Nephron (organoid): Measurements from ENCODE around the gene ZCCHC7.

Experiments
- H3K27ac Mint-ChIP-seq, 3 experiments: 2 replicates each; pipeline ENCODE4 v1.8.0; 2020; ENCODE audit warnings: mixed read lengths in 3 of 3, mild to moderate bottlenecking in 2 of 3, moderate library complexity in 1 of 3
- H3K27me3 Mint-ChIP-seq: 2 replicates; pipeline ENCODE4 v1.8.0; 2021; ENCODE audit warnings: low read depth, mild to moderate bottlenecking, moderate library complexity, mixed read lengths
- H3K36me3 Mint-ChIP-seq: 2 replicates; pipeline ENCODE4 v1.8.0; 2020; ENCODE audit warnings: low read depth, mixed read lengths
- H3K4me1 Mint-ChIP-seq: 2 replicates; pipeline ENCODE4 v1.8.0; 2020; ENCODE audit warnings: mixed read lengths
- H3K4me3 Mint-ChIP-seq, 3 experiments: 2 replicates each; pipeline ENCODE4 v1.8.0; 2020; ENCODE audit warnings: mild to moderate bottlenecking in 3 of 3, mixed read lengths in 3 of 3, moderate library complexity in 2 of 3
- H3K9me3 Mint-ChIP-seq: 2 replicates; pipeline ENCODE4 v1.8.0; 2020; ENCODE audit warnings: mixed read lengths
- TF ChIP-seq, protein P1 (sequence below), 3 experiments: fragments of 200-600 bp; sonication (generic); IDR thresholded peaks; one replicate each; pipeline ENCODE4 v1.5.0; 2021; ENCODE audit warnings: antibody characterized with exemption in 3 of 3; ENCODE audit not compliant: unreplicated experiment in 3 of 3

Gene ZCCHC7

DNA sequence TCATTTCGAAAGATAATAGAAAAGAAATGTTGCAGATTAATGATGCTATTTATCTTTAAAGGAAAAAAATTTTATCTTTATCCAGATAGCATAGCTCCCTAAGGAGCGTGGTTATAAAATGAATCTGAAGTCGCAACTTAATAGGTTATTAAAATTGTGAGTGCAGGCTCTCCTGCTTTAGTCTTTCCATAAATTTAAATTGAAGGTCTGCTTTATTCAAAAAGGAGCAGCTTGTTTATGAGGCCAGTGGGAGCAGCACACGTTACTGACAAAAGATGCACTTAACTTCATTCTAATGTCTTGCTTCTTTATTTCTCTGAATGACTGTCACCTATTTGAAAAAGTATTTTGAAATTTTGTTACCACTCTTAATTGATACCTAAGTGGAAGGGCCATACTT, 95.0 kb downstream of the ZCCHC7 start:
- TF ChIP-seq, protein P1, sequence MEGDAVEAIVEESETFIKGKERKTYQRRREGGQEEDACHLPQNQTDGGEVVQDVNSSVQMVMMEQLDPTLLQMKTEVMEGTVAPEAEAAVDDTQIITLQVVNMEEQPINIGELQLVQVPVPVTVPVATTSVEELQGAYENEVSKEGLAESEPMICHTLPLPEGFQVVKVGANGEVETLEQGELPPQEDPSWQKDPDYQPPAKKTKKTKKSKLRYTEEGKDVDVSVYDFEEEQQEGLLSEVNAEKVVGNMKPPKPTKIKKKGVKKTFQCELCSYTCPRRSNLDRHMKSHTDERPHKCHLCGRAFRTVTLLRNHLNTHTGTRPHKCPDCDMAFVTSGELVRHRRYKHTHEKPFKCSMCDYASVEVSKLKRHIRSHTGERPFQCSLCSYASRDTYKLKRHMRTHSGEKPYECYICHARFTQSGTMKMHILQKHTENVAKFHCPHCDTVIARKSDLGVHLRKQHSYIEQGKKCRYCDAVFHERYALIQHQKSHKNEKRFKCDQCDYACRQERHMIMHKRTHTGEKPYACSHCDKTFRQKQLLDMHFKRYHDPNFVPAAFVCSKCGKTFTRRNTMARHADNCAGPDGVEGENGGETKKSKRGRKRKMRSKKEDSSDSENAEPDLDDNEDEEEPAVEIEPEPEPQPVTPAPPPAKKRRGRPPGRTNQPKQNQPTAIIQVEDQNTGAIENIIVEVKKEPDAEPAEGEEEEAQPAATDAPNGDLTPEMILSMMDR (IDR thresholded peaks at IDR 0.05; ENCODE audit: unreplicated experiment in 3 of 3), result no peak
- H3K27me3 Mint-ChIP-seq, result no peaks in the 10 kb centered on the region
- no peak overlapping the region for H3K4me3 Mint-ChIP-seq
- no peaks in the 10 kb centered on the region for H3K36me3 Mint-ChIP-seq
- H3K4me1 Mint-ChIP-seq, result peaks cover 8% of the 10 kb centered on the region
- no peak overlapping the region for H3K27ac Mint-ChIP-seq
- no peaks in the 10 kb centered on the region for H3K9me3 Mint-ChIP-seq

DNA sequence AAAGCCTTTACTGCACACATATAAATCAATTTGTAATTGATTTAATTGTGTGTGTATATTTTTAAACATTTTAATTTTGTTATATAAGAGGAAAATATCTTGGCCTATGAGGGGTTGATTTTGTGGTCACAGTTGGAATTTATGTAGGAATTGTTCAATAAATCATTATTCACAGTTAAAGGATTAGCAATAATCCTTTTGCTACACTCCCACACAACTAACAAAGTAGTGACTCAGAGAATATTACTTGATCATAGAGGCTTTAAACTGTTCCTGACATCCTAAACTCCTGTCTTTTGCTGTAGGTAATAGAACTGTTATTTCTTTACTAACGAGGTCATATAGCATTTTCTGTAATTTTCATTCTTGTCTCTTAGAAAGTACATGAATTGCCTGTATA, 95.5 kb downstream of the ZCCHC7 start:
- Mint-ChIP-seq H3K36me3 (no peaks in the 10 kb centered on the region), H3K4me3 (no peak overlapping the region), H3K9me3 (no peaks in the 10 kb centered on the region), H3K27ac (peak overlapping the region in 1 of 3 experiments; percentile 5), H3K27me3 (no peaks in the 10 kb centered on the region), H3K4me1 (peaks cover 8% of the 10 kb centered on the region)
- TF ChIP-seq, protein P1 (IDR thresholded peaks at IDR 0.05; ENCODE audit: unreplicated experiment in 3 of 3), result no peak

DNA sequence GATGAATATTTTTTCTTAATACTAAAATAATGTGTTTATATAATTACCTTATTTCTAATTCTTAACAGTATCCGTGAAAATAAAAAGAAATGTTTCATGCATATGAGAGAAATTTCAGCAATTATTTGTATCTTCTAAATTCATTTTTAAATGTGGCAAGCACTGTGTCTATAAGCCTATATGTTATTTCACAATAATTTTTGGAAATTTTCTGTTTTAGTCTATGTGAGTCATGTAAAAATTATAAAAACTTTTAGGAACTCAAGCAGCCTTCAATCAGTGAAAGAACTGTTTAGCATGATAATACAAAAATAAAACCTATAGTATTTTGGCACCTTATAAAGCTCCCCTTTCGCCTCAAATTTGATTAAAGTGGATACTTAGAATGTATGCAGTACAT, 96.8 kb downstream of the ZCCHC7 start:
- Mint-ChIP-seq H3K4me3 (no peak overlapping the region), H3K27me3 (no peaks in the 10 kb centered on the region)

DNA sequence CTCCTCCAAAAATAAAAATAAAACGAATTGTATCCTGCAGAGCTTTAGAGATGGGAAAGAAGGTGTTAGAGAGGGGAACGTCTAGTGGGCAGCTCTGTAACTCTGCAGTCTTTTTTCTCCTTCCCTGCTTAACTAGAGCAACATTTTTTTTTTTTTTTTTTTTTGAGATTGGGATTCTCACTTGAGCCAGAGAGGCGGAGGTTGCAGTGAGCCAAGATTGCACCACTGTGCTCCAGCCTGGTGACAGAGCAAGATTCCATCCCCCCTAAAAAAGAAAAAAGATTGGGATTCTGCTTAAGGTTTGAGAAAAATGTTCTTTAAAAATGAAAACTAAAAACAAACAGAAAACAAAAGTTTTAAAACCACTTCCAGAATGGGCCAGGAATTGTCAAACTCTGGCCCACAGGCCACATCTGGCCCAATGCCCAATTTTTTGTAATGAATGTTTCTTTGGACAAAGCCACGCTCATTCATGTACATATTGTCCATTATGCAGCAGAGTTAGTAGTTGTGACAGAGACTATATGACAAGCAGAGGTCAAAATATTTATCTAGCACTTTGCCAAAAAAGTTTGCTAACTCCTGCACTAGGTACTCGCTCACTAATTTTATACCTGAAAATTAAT, 98.5 kb downstream of the ZCCHC7 start:
- Mint-ChIP-seq H3K4me1 (peaks cover 8% of the 10 kb centered on the region), H3K27ac (no peak overlapping the region), H3K27me3 (no peaks in the 10 kb centered on the region), H3K4me3 (no peak overlapping the region), H3K36me3 (no peaks in the 10 kb centered on the region), H3K9me3 (no peaks in the 10 kb centered on the region)
- TF ChIP-seq, protein P1 (IDR thresholded peaks at IDR 0.05; ENCODE audit: unreplicated experiment in 3 of 3), result no peak

More for the DNA sequence above, 96.8 kb downstream of the ZCCHC7 start:
- Mint-ChIP-seq H3K4me1 (peaks cover 8% of the 10 kb centered on the region), H3K27ac (no peak overlapping the region), H3K36me3 (no peaks in the 10 kb centered on the region), H3K9me3 (no peaks in the 10 kb centered on the region)
- TF ChIP-seq, protein P1 (IDR thresholded peaks at IDR 0.05; ENCODE audit: unreplicated experiment in 3 of 3), result no peak

DNA sequence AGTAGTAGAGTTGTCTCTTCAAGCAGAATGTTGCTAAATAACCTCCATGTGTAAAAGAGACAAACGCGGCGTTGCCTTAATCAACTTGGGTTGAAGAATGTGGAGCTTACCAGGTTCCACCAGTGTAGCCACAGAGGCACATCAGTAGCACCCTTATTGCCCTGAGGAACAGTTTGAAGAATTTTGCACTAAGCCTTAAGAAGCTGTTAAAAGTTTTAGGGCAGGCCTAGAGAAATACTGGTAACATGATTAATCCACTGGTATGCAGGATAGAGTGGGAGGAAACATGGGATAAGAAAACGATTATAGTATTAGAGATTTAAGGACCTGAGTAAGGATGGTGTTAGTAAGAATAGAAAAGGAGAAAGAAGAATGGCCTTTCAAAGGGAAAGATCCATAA, 100.6 kb downstream of the ZCCHC7 start:
- Mint-ChIP-seq H3K9me3 (no peaks in the 10 kb centered on the region), H3K4me1 (peaks cover under 1% of the 10 kb centered on the region), H3K27ac (no peak overlapping the region), H3K4me3 (no peak overlapping the region), H3K27me3 (no peaks in the 10 kb centered on the region), H3K36me3 (no peaks in the 10 kb centered on the region)
- TF ChIP-seq, protein P1 (IDR thresholded peaks at IDR 0.05; ENCODE audit: unreplicated experiment in 3 of 3), result no peak

DNA sequence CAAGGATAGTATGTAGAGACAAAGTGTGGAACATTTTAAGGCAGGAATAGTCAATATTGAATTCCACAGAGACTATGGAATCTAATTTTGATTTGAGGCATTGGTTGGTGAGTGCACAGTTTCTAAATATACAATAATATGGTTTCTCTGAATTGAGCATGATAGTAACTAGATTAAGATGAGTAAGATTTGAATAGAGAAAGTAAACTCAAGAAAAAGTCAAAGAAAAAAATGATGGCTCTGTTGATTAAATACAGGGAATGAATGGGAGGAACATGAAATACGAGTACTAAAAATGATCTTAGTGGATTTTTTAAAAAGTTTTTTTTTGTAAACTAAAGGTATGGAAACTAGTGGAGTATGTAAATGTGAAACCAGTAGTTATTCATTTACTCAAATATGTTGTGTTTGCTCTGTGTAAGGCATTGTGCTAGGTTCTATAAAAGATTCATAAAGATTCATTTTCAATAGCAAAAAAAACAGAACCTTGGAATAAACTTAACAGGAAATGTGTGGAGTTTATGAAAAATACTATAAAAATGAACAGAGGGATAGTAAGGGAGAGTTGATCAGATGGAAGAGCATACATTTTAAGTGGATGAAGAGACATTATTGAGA, 101.2 kb downstream of the ZCCHC7 start:
- Mint-ChIP-seq H3K4me1 (no peaks in the 10 kb centered on the region), H3K9me3 (no peaks in the 10 kb centered on the region), H3K27ac (no peak overlapping the region), H3K4me3 (no peak overlapping the region), H3K36me3 (no peaks in the 10 kb centered on the region), H3K27me3 (no peaks in the 10 kb centered on the region)
- TF ChIP-seq, protein P1 (IDR thresholded peaks at IDR 0.05; ENCODE audit: unreplicated experiment in 3 of 3), result no peak
